SU-DHL-6 (cell line): Measurements from ENCODE around the gene TUG1.

Experiments
- H2AFZ ChIP-seq: fragments of 200-600 bp; sonication (generic); 2 replicates; pipeline ENCODE4 v1.6.1; 2014; ENCODE audit warnings: low read depth, mild to moderate bottlenecking, moderate library complexity, mixed read lengths, antibody characterized with exemption, low read length; ENCODE audit not compliant: severe bottlenecking
- H3F3A ChIP-seq: fragments of 200-600 bp; shearing (Covaris generic); 2 replicates; pipeline ENCODE4 v1.6.0; 2016; ENCODE audit warnings: antibody characterized with exemption, mild to moderate bottlenecking; ENCODE audit not compliant: insufficient read depth
- H3K27ac ChIP-seq: fragments of 200-600 bp; sonication (generic); 2 replicates; pipeline ENCODE4 v1.5.1; 2016; ENCODE audit warnings: low read depth, mild to moderate bottlenecking, low read length, moderate library complexity, mixed read lengths
- H3K27me3 ChIP-seq: fragments of 200-600 bp; sonication (generic), shearing (Covaris generic); 2 replicates; pipeline ENCODE4 v1.6.0; 2014; ENCODE audit warnings: mild to moderate bottlenecking, low read length
- H3K36me3 ChIP-seq: fragments of 200-600 bp; sonication (generic); 2 replicates; pipeline ENCODE4 v1.6.1; 2014; ENCODE audit warnings: mild to moderate bottlenecking, low read length, mixed read lengths
- H3K4me2 ChIP-seq: fragments of 300-600, 200-600 bp; shearing (Covaris generic), sonication (generic); 2 replicates; pipeline ENCODE4 v1.6.0; 2014; ENCODE audit warnings: low read length, low read depth, mild to moderate bottlenecking; ENCODE audit not compliant: poor library complexity, severe bottlenecking
- H3K4me3 ChIP-seq: fragments of 200-600 bp; sonication (generic); 2 replicates; pipeline ENCODE4 v1.5.1; 2014; ENCODE audit warnings: antibody characterized with exemption, low read length, mild to moderate bottlenecking, mixed read lengths; ENCODE audit not compliant: insufficient read depth, poor library complexity, severe bottlenecking
- H3K79me2 ChIP-seq: fragments of 200-600 bp; sonication (generic); 2 replicates; pipeline ENCODE4 v1.6.1; 2014; ENCODE audit warnings: mild to moderate bottlenecking, low read length, moderate library complexity; ENCODE audit not compliant: insufficient read depth
- H3K9ac ChIP-seq: fragments of 200-600 bp; sonication (generic); 2 replicates; pipeline ENCODE4 v1.7.0; 2014; ENCODE audit warnings: mild to moderate bottlenecking, low read length
- H3K9me2 ChIP-seq: fragments of 200-600 bp; sonication (generic); replicated peaks from 2 replicates; pipeline ENCODE4 v1.6.1; 2014; ENCODE audit warnings: low read length; ENCODE audit not compliant: insufficient read depth
- H3K9me3 ChIP-seq: fragments of 200-600 bp; sonication (generic); 2 replicates; pipeline ENCODE4 v1.6.1; 2014; ENCODE audit warnings: low read length, mixed read lengths; ENCODE audit not compliant: insufficient read depth
- H4K20me1 ChIP-seq: fragments of 200-600 bp; sonication (generic); 2 replicates; pipeline ENCODE4 v1.6.1; 2014; ENCODE audit warnings: low read depth, mild to moderate bottlenecking, antibody characterized with exemption, low read length, moderate library complexity, mixed read lengths
- CTCF ChIP-seq: fragments of 200-600 bp; sonication (generic); IDR thresholded peaks from one replicate; pipeline ENCODE4 v1.5.1; 2017; ENCODE audit warnings: antibody characterized with exemption, mild to moderate bottlenecking, low read length, moderate library complexity; ENCODE audit not compliant: insufficient read depth, poor library complexity, severe bottlenecking
- EZH2phosphoT487 ChIP-seq: fragments of 200-600 bp; sonication (generic), shearing (Covaris generic); conservative IDR thresholded peaks from 2 replicates; pipeline ENCODE4 v1.6.1; 2018; ENCODE audit warnings: mild to moderate bottlenecking, antibody characterized with exemption, low read length, moderate library complexity, mixed read lengths

TUG1 gene

GRCh38 chr22:30941363-30941740 lies 27.7 kb upstream of the TUG1 start:
- H3K4me3 ChIP-seq, result no peak overlapping the region
- H3K27ac ChIP-seq, result no peak overlapping the region
- no peak overlapping the region for H2AFZ ChIP-seq
- H3K9ac ChIP-seq, result no peak overlapping the region
- peaks cover 8% of the 10 kb centered on the region; the same call in 1 of the 2 replicates for H3K36me3 ChIP-seq
- H3K79me2 ChIP-seq, result no peaks in the 10 kb centered on the region
- TF ChIP-seq CTCF (no peak), EZH2phosphoT487 (no peak)
- no peaks in the 10 kb centered on the region for H3K27me3 ChIP-seq
- no peak overlapping the region for H3K4me2 ChIP-seq
- H3F3A ChIP-seq, result no peaks in the 10 kb centered on the region
- H4K20me1 ChIP-seq, result no peaks in the 10 kb centered on the region
- H3K9me2 ChIP-seq, result no peaks in the 10 kb centered on the region
- H3K9me3 ChIP-seq, result no peaks in the 10 kb centered on the region

GRCh38 chr22:30943368-30943767 lies 25.7 kb upstream of the TUG1 start:
- TF ChIP-seq CTCF (no peak), EZH2phosphoT487 (no peak)
- Histone ChIP-seq H3K36me3 (peaks cover 4% of the 10 kb centered on the region; the same call in 1 of the 2 replicates), H4K20me1 (no peaks in the 10 kb centered on the region), H3K9me3 (no peaks in the 10 kb centered on the region), H3K4me2 (no peak overlapping the region), H3K79me2 (no peaks in the 10 kb centered on the region), H3K4me3 (no peak overlapping the region), H3K9me2 (no peaks in the 10 kb centered on the region), H2AFZ (no peak overlapping the region), H3K27me3 (no peaks in the 10 kb centered on the region), H3K27ac (no peak overlapping the region), H3K9ac (no peak overlapping the region), H3F3A (no peaks in the 10 kb centered on the region)

GRCh38 chr22:30944986-30945385 lies 24.1 kb upstream of the TUG1 start:
- TF ChIP-seq CTCF (no peak), EZH2phosphoT487 (no peak)
- H3K36me3 ChIP-seq, result peaks cover 4% of the 10 kb centered on the region; the same call in 1 of the 2 replicates

More at GRCh38 chr22:30944986-30945385, 24.1 kb upstream of the TUG1 start:
- no peaks in the 10 kb centered on the region for H4K20me1 ChIP-seq
- no peaks in the 10 kb centered on the region for H3K79me2 ChIP-seq
- no peak overlapping the region for H2AFZ ChIP-seq
- H3K9me2 ChIP-seq, result no peaks in the 10 kb centered on the region
- no peaks in the 10 kb centered on the region for H3K9me3 ChIP-seq
- H3K9ac ChIP-seq, result no peak overlapping the region
- H3K4me2 ChIP-seq, result no peak overlapping the region
- no peak overlapping the region for H3K27ac ChIP-seq
- no peaks in the 10 kb centered on the region for H3F3A ChIP-seq
- H3K4me3 ChIP-seq, result no peak overlapping the region
- no peaks in the 10 kb centered on the region for H3K27me3 ChIP-seq
